A673 (cell line): ENCODE measurements around the gene UBE2E2. TPM values are rescaled to one million over a fixed set of nuclear protein-coding genes. Genes with fewer than 3 reads are reported as not detected.
A peak's percentile ranks its signal among the peaks of the same experiment; 100 is the strongest.

Experiments
- BruUV-seq: library from RNA; stranded (reverse); fragments of 400-500 nt; replicated peaks from 2 replicates; lab custom pipeline; 2021; lab: Mats Ljungman, UMichigan
- CTCF ChIA-PET: fragments of 300-600 bp; sonication (Branson Sonifier 250); formaldehyde crosslinking; loops from one replicate; lab custom pipeline; 2022; ENCODE audit warnings: antibody characterized with exemption; lab: Charles Lee
- POLR2A ChIA-PET: fragments of 300-600 bp; sonication (Branson Sonifier 250); formaldehyde crosslinking; loops from one replicate; lab custom pipeline; 2022; ENCODE audit warnings: antibody characterized with exemption; ENCODE audit not compliant: low non-redundant PET; lab: Charles Lee
- DNase-seq: peaks from one replicate; pipeline ENCODE4 v3.0.0-alpha.2; 2015; ENCODE audit warnings: low spot score
- H3K27ac ChIP-seq: fragments of 200-600 bp; sonication (generic); 2 replicates; pipeline ENCODE4 v1.5.1; 2016; ENCODE audit warnings: mixed run types, low read depth, mild to moderate bottlenecking, mixed read lengths, antibody characterized with exemption, low read length; ENCODE audit not compliant: poor library complexity, severe bottlenecking
- H3K27me3 ChIP-seq: fragments of 200-600 bp; sonication (generic); replicated peaks from 2 replicates; pipeline ENCODE4 v1.6.1; 2017; ENCODE audit warnings: mixed run types, low read depth, mild to moderate bottlenecking, mixed read lengths, antibody characterized with exemption, low read length; ENCODE audit not compliant: insufficient read depth, poor library complexity
- H3K36me3 ChIP-seq: fragments of 200-600 bp; sonication (generic); 2 replicates; pipeline ENCODE4 v1.6.1; 2016; ENCODE audit warnings: mixed run types, mild to moderate bottlenecking, mixed read lengths, antibody characterized with exemption, low read length; ENCODE audit not compliant: insufficient read depth, poor library complexity, severe bottlenecking
- H3K4me1 ChIP-seq: fragments of 200-600 bp; sonication (generic); 2 replicates; pipeline ENCODE4 v1.6.1; 2017; ENCODE audit warnings: mixed run types, mild to moderate bottlenecking, mixed read lengths, antibody characterized with exemption, low read length; ENCODE audit not compliant: insufficient read depth, poor library complexity, severe bottlenecking
- H3K4me3 ChIP-seq: fragments of 200-600 bp; sonication (generic); 2 replicates; pipeline ENCODE4 v1.5.1; 2016; ENCODE audit warnings: low read depth, mixed run types, mild to moderate bottlenecking, mixed read lengths, low read length; ENCODE audit not compliant: poor library complexity, severe bottlenecking
- H3K9me3 ChIP-seq: fragments of 200-600 bp; sonication (generic); 2 replicates; pipeline ENCODE4 v1.6.1; 2016; ENCODE audit warnings: mixed run types, low read depth, mild to moderate bottlenecking, mixed read lengths, antibody characterized with exemption, low read length; ENCODE audit not compliant: poor library complexity, severe bottlenecking
- CTCF ChIP-seq: fragments of 300-800, 200-600 bp; sonication (generic); conservative IDR thresholded peaks from 2 replicates; pipeline ENCODE4 v1.5.1; 2017; ENCODE audit warnings: low read depth, mild to moderate bottlenecking, antibody characterized with exemption, low read length, moderate library complexity, mixed read lengths
- EZH2 ChIP-seq: fragments of 200-600 bp; sonication (generic); IDR thresholded peaks from 2 replicates; pipeline ENCODE4 v1.6.1; 2017; ENCODE audit warnings: borderline replicate concordance, low read depth, mild to moderate bottlenecking, mixed read lengths, antibody characterized with exemption, low read length; ENCODE audit not compliant: poor library complexity, severe bottlenecking
- intact Hi-C: fragments of 100-400 bp; cut with micrococcal nuclease; formaldehyde crosslinking; loops from one replicate; pipeline ENCODE4 v1.10.0; 2022; ENCODE audit not compliant: unreplicated experiment
- total RNA-seq: library from RNA; stranded (reverse); gene quantifications from 2 replicates; pipeline ENCODE4 v1.2.3, GENCODE V29; 2021

UBE2E2 gene
- total RNA-seq, 1 experiment from 2014 or later = 2.0 TPM

GRCh38 chr3:23594894-23595670, 392.0 kb downstream of the UBE2E2 start:
- Histone ChIP-seq H3K27ac (no peak overlapping the region), H3K9me3 (no peaks in the 10 kb centered on the region), H3K4me1 (no peaks in the 10 kb centered on the region), H3K27me3 (no peaks in the 10 kb centered on the region), H3K36me3 (no peaks in the 10 kb centered on the region), H3K4me3 (no peak overlapping the region)
- POLR2A ChIA-PET = no interaction called here
- no TSS peak for BruUV-seq
- TF ChIP-seq EZH2 (no peak), CTCF (no peak)
- intact Hi-C loops = no loop called here
- DNase-seq = peak; percentile 25
- CTCF ChIA-PET = no interaction called here

DNA sequence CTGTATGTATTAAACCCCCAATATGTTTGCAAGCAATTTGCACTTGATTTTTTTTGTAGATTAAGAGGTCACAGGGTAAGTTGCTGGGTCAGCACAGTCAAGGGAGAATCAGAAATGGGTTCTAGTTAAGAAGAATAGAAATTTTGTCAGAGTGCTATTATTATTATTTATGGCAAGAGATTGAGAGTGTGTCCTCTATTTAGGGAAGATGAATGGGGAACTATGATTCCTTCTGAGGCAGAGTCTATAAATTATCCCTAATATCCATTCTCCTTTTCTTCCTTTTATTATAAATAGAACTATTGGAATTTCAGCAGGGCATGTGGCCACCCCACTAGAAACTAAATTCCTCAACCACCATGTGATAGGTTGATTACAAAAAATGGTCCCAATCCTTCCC, 392.7 kb downstream of the UBE2E2 start:
- Histone ChIP-seq H3K4me1 (no peaks in the 10 kb centered on the region), H3K27me3 (no peaks in the 10 kb centered on the region), H3K27ac (no peak overlapping the region), H3K9me3 (no peaks in the 10 kb centered on the region), H3K4me3 (no peak overlapping the region), H3K36me3 (no peaks in the 10 kb centered on the region)
- intact Hi-C loops = no loop called here
- POLR2A ChIA-PET = no interaction called here
- CTCF ChIA-PET = no interaction called here
- TF ChIP-seq CTCF (no peak), EZH2 (no peak)
- no TSS peak for BruUV-seq
- DNase-seq = no peak

DNA sequence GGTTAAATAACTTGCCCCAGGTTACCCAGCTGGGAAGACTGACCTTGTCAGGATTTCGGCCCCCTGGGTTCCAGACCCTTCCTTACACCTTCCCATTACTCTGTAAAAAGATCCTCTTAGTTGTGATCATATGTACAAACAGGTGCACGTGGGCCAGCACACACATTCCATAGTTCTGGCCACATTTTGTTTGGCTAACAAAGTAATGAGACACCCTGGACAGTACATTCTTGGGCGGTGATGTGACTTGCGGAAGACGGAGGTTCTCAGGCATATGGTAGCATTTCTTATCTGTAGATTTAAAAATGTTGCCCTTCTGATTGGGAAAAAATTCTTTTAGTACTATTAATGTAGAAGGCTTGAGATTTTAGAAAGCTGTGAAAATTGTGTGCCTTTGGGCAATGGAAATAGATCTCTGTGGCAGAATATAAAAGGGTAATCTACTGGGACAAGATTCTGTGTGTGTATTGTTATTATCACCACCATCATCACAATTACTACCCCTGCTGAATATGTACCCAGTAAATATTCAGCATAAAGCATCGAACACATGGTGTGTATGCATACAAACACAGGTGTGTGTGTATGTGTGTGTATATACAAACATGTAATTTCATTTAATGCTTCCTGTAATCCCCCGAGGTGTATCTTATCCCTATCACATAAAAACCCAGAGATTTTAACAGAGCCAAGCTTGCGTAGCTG, 397.2 kb downstream of the UBE2E2 start:
- intact Hi-C loops = no loop called here
- TF ChIP-seq EZH2 = no peak
- no peak for TF ChIP-seq CTCF
- ChIA-PET POLR2A (no interaction called here), CTCF (no interaction called here)
- Histone ChIP-seq H3K4me1 (no peaks in the 10 kb centered on the region), H3K9me3 (no peaks in the 10 kb centered on the region), H3K27ac (no peak overlapping the region), H3K36me3 (no peaks in the 10 kb centered on the region), H3K4me3 (no peak overlapping the region), H3K27me3 (no peaks in the 10 kb centered on the region)
- no TSS peak for BruUV-seq
- no peak for DNase-seq
